ENCODE data around the gene KCNAB3. TPM values are rescaled to one million over a fixed set of nuclear protein-coding genes. Genes with fewer than 3 reads are reported as not detected.
A peak's percentile ranks its signal among the peaks of the same experiment; 100 is the strongest.

Gene KCNAB3
- total RNA-seq, 1 donor = 1.3 TPM

- no peak for TF ChIP-seq CTCF (IDR thresholded peaks at IDR 0.05; ENCODE audit: insufficient read depth, low read length)
- no peak overlapping the region for H3K4me3 ChIP-seq (ENCODE audit: low read depth, low read length)
- DNase-seq (ENCODE audit: low read depth) = no peak
Measured at GRCh38 chr17:7940743-7941142, 11.1 kb upstream of the KCNAB3 start.

DNA sequence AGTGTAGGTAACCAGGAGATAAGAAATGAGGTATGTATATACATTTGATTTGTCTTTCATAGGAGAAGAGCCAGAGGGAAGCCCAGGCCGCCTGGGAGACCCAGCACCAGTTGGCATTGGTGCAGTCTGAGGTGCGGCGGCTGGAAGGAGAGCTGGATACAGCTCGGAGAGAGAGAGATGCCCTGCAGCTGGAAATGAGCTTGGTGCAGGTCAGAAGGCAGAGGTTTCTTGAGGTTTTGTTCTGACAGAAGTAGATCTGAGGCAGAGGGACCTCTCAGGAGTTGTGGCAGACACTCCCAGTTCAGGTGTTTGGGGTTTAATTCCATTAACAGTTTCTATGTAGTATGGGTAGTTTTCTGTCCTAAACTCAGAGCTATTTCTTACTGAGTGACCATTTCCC is 10.4 kb upstream of the KCNAB3 start:
- no peak for DNase-seq (ENCODE audit: low read depth)
- no peak for TF ChIP-seq CTCF (IDR thresholded peaks at IDR 0.05; ENCODE audit: insufficient read depth, low read length)
- no peak overlapping the region for H3K4me3 ChIP-seq (ENCODE audit: low read depth, low read length)

DNA sequence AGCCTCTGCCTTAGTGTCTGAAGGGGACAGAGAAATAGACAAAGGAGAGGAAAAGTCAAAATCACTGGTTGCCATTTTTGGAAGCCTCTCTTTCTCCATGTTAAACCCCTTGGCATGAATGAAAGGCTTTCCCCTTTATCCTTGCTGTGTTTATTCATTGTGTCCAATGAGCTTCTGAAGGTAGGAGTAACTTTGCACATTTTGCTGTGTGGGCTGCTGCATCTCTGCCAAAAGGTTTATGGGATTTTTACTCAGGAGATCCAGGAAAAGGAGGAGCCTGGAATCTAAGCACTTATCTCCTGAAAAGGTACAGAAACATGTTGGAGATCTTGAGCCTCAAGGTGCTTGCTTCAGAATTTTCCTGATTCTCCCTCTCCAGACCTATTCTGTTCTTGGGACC is 6.2 kb upstream of the KCNAB3 start:
- TF ChIP-seq CTCF (IDR thresholded peaks at IDR 0.05; ENCODE audit: insufficient read depth, low read length) = no peak
- H3K4me3 ChIP-seq (ENCODE audit: low read depth, low read length) = no peak overlapping the region
- no peak for DNase-seq (ENCODE audit: low read depth)

- TF ChIP-seq CTCF (IDR thresholded peaks at IDR 0.05; ENCODE audit: insufficient read depth, low read length) = peak; percentile 53
- DNase-seq (ENCODE audit: low read depth) = peak; percentile 43
- peak overlapping the region; percentile 100 for H3K4me3 ChIP-seq (ENCODE audit: low read depth, low read length)
Measured at GRCh38 chr17:7932949-7933348, 3.3 kb upstream of the KCNAB3 start.

GRCh38 chr17:7932483-7932891 is 2.8 kb upstream of the KCNAB3 start:
- DNase-seq (ENCODE audit: low read depth) = peak; percentile 33
- TF ChIP-seq CTCF (IDR thresholded peaks at IDR 0.05; ENCODE audit: insufficient read depth, low read length) = no peak

GRCh38 chr17:7931709-7932482 is 2.2 kb upstream of the KCNAB3 start, which contains the start of the genes CNTROB and TRAPPC1:
Gene CNTROB (plus strand): TSS chr17:7932206. CDS start chr17:7933080, 874 bp downstream.
Gene TRAPPC1 (minus strand): TSS chr17:7931946. CDS start chr17:7931829, 117 bp downstream.
- no peak for TF ChIP-seq CTCF (IDR thresholded peaks at IDR 0.05; ENCODE audit: insufficient read depth, low read length)
- peak within 1 kb of the TSS; percentile 100 for H3K4me3 ChIP-seq (ENCODE audit: low read depth, low read length)

More at GRCh38 chr17:7932483-7932891, 2.8 kb upstream of the KCNAB3 start:
- H3K4me3 ChIP-seq (ENCODE audit: low read depth, low read length) = peak overlapping the region; percentile 100

More at GRCh38 chr17:7931709-7932482, 2.2 kb upstream of the KCNAB3 start, which contains the start of the genes CNTROB and TRAPPC1:
- DNase-seq (ENCODE audit: low read depth) = peak; percentile 99

All from fibroblast of the aortic adventitia (primary cell).